Measurements from ENCODE around the gene GALNT18. TPM values are rescaled to one million over a fixed set of nuclear protein-coding genes. Genes with fewer than 3 reads are reported as not detected.

GALNT18 gene
- total RNA-seq, 1 experiment from 2014 or later = 6.6 TPM

GRCh38 chr11:11403763-11404725, 217.8 kb downstream of the GALNT18 start:
- Histone ChIP-seq H3K4me3 (no peak overlapping the region), H3K27me3 (replicated peaks) (no peaks in the 10 kb centered on the region), H3K9me3 (replicated peaks) (no peaks in the 10 kb centered on the region), H3K4me1 (replicated peaks) (no peaks in the 10 kb centered on the region), H3K27ac (no peak overlapping the region), H3K36me3 (no peaks in the 10 kb centered on the region)
- no peak for DNase-seq (ENCODE audit: low read depth in 1 of 2, low spot score in 2 of 2)

GRCh38 chr11:11401960-11402535, 219.8 kb downstream of the GALNT18 start:
- H3K27me3 ChIP-seq (replicated peaks) = no peaks in the 10 kb centered on the region
- H3K9me3 ChIP-seq (replicated peaks) = no peaks in the 10 kb centered on the region
- H3K36me3 ChIP-seq = no peaks in the 10 kb centered on the region
- H3K27ac ChIP-seq = no peak overlapping the region
- no peak overlapping the region for H3K4me3 ChIP-seq
- no peak for DNase-seq (ENCODE audit: low read depth in 1 of 2, low spot score in 2 of 2)
- H3K4me1 ChIP-seq (replicated peaks) = no peaks in the 10 kb centered on the region

- peaks cover 6% of the 10 kb centered on the region; the same call in 1 of the 2 replicates for H3K4me1 ChIP-seq (replicated peaks)
- no peak overlapping the region for H3K27ac ChIP-seq
- DNase-seq (ENCODE audit: low read depth in 1 of 2, low spot score in 2 of 2) = no peak
- no peaks in the 10 kb centered on the region for H3K27me3 ChIP-seq (replicated peaks)
- H3K4me3 ChIP-seq = no peak overlapping the region
- no peaks in the 10 kb centered on the region for H3K36me3 ChIP-seq
- H3K9me3 ChIP-seq (replicated peaks) = no peaks in the 10 kb centered on the region
Measured at GRCh38 chr11:11400635-11401232, 221.1 kb downstream of the GALNT18 start.

GRCh38 chr11:11400121-11400520, 221.7 kb downstream of the GALNT18 start:
- H3K36me3 ChIP-seq = no peaks in the 10 kb centered on the region
- no peak for DNase-seq (ENCODE audit: low read depth in 1 of 2, low spot score in 2 of 2)
- no peaks in the 10 kb centered on the region for H3K27me3 ChIP-seq (replicated peaks)
- H3K4me1 ChIP-seq (replicated peaks) = peaks cover 6% of the 10 kb centered on the region; the same call in 1 of the 2 replicates
- H3K27ac ChIP-seq = no peak overlapping the region
- H3K4me3 ChIP-seq = no peak overlapping the region
- H3K9me3 ChIP-seq (replicated peaks) = no peaks in the 10 kb centered on the region

- peaks cover 6% of the 10 kb centered on the region; the same call in 1 of the 2 replicates for H3K4me1 ChIP-seq (replicated peaks)
- no peaks in the 10 kb centered on the region for H3K27me3 ChIP-seq (replicated peaks)
- no peak for DNase-seq (ENCODE audit: low read depth in 1 of 2, low spot score in 2 of 2)
- no peak overlapping the region for H3K4me3 ChIP-seq
- no peaks in the 10 kb centered on the region for H3K36me3 ChIP-seq
- no peak overlapping the region for H3K27ac ChIP-seq
- H3K9me3 ChIP-seq (replicated peaks) = no peaks in the 10 kb centered on the region
Measured at GRCh38 chr11:11397781-11398180, 224.0 kb downstream of the GALNT18 start.

- Histone ChIP-seq H3K9me3 (replicated peaks) (no peaks in the 10 kb centered on the region), H3K27ac (no peak overlapping the region), H3K36me3 (no peaks in the 10 kb centered on the region), H3K4me1 (replicated peaks) (peaks cover 12% of the 10 kb centered on the region), H3K4me3 (no peak overlapping the region), H3K27me3 (replicated peaks) (no peaks in the 10 kb centered on the region)
- DNase-seq (ENCODE audit: low read depth in 1 of 2, low spot score in 2 of 2) = no peak
Measured at GRCh38 chr11:11397036-11397415, 224.8 kb downstream of the GALNT18 start.

GRCh38 chr11:11396301-11397035, 225.3 kb downstream of the GALNT18 start:
- no peak overlapping the region for H3K4me3 ChIP-seq
- H3K27ac ChIP-seq = no peak overlapping the region
- H3K36me3 ChIP-seq = no peaks in the 10 kb centered on the region
- H3K4me1 ChIP-seq (replicated peaks) = peaks cover 18% of the 10 kb centered on the region
- H3K27me3 ChIP-seq (replicated peaks) = no peaks in the 10 kb centered on the region
- no peaks in the 10 kb centered on the region for H3K9me3 ChIP-seq (replicated peaks)
- DNase-seq (ENCODE audit: low read depth in 1 of 2, low spot score in 2 of 2) = peak in 1 of 2 experiments; percentile 50

- H3K4me1 ChIP-seq (replicated peaks) = peaks cover 20% of the 10 kb centered on the region
- H3K27ac ChIP-seq = no peak overlapping the region
- no peak for DNase-seq (ENCODE audit: low read depth in 1 of 2, low spot score in 2 of 2)
- H3K9me3 ChIP-seq (replicated peaks) = no peaks in the 10 kb centered on the region
- H3K4me3 ChIP-seq = no peak overlapping the region
- no peaks in the 10 kb centered on the region for H3K36me3 ChIP-seq
- H3K27me3 ChIP-seq (replicated peaks) = no peaks in the 10 kb centered on the region
Measured at GRCh38 chr11:11395126-11395525, 226.7 kb downstream of the GALNT18 start.

- DNase-seq (ENCODE audit: low read depth in 1 of 2, low spot score in 2 of 2) = no peak
- Histone ChIP-seq H3K36me3 (no peaks in the 10 kb centered on the region), H3K9me3 (replicated peaks) (no peaks in the 10 kb centered on the region), H3K4me3 (no peak overlapping the region), H3K27me3 (replicated peaks) (no peaks in the 10 kb centered on the region), H3K27ac (no peak overlapping the region), H3K4me1 (replicated peaks) (peaks cover 20% of the 10 kb centered on the region)
Measured at GRCh38 chr11:11394241-11394640, 227.6 kb downstream of the GALNT18 start.

- DNase-seq (ENCODE audit: low read depth in 1 of 2, low spot score in 2 of 2) = peak; percentile 60 to 69
- Histone ChIP-seq H3K4me3 (no peak overlapping the region), H3K9me3 (replicated peaks) (no peaks in the 10 kb centered on the region), H3K36me3 (no peaks in the 10 kb centered on the region), H3K4me1 (replicated peaks) (peaks cover 20% of the 10 kb centered on the region), H3K27me3 (replicated peaks) (no peaks in the 10 kb centered on the region), H3K27ac (peak overlapping the region; percentile 30)
Measured at GRCh38 chr11:11391796-11392463, 229.9 kb downstream of the GALNT18 start.

- no peaks in the 10 kb centered on the region for H3K9me3 ChIP-seq (replicated peaks)
- H3K27ac ChIP-seq = 0 out of 2 replicates have a peak overlapping the region, but pooled peaks have one; percentile 24
- DNase-seq (ENCODE audit: low read depth in 1 of 2, low spot score in 2 of 2) = no peak
- H3K4me1 ChIP-seq (replicated peaks) = peaks cover 14% of the 10 kb centered on the region
- H3K4me3 ChIP-seq = no peak overlapping the region
- no peaks in the 10 kb centered on the region for H3K36me3 ChIP-seq
- H3K27me3 ChIP-seq (replicated peaks) = no peaks in the 10 kb centered on the region
Measured at GRCh38 chr11:11391169-11391568, 230.6 kb downstream of the GALNT18 start.

GRCh38 chr11:11390068-11390771, 231.6 kb downstream of the GALNT18 start:
- Histone ChIP-seq H3K27ac (no peak overlapping the region), H3K9me3 (replicated peaks) (no peaks in the 10 kb centered on the region)
- DNase-seq (ENCODE audit: low read depth in 1 of 2, low spot score in 2 of 2) = no peak

More at GRCh38 chr11:11390068-11390771, 231.6 kb downstream of the GALNT18 start:
- no peaks in the 10 kb centered on the region for H3K27me3 ChIP-seq (replicated peaks)
- no peaks in the 10 kb centered on the region for H3K36me3 ChIP-seq
- H3K4me3 ChIP-seq = no peak overlapping the region
- peaks cover 14% of the 10 kb centered on the region for H3K4me1 ChIP-seq (replicated peaks)
